Adrenal gland (tissue), 12 donors: ENCODE measurements around the gene SLC12A9. TPM values are rescaled to one million over a fixed set of nuclear protein-coding genes. Genes with fewer than 3 reads are reported as not detected.
"Not testable (repeated sequence)": the region's sequence is repeated elsewhere in the genome, so short reads cannot be mapped to it uniquely, and the experiment has no call there.

ENCODE experiments used
- DNase-seq, 7 donors: peaks; one replicate each; pipeline ENCODE4 v3.0.0-alpha.2; 2019 to 2020
- H3K27ac ChIP-seq, 5 donors: fragments of 200-600 bp; sonication (generic) in 4 of 5; 1 replicate in 3 of 5; 2 replicates in 2 of 5; pipeline versions ENCODE4 v1.5.1 to v1.8.0; 2016 to 2020; ENCODE audit warnings: mild to moderate bottlenecking in 1 of 5
- H3K27me3 ChIP-seq: fragments of 200-600 bp; 2 replicates; pipeline ENCODE4 v1.8.0; 2021
- H3K36me3 ChIP-seq, 2 donors: fragments of 200-600 bp; replicated peaks in 1 of 2; 1 replicate in 1 of 2; 2 replicates in 1 of 2; pipeline versions ENCODE4 v1.5.1 to v1.8.0; 2018 to 2022
- H3K4me1 ChIP-seq, 2 donors: fragments of 200-600 bp; replicated peaks in 1 of 2; 1 replicate in 1 of 2; 2 replicates in 1 of 2; pipeline versions ENCODE4 v1.5.1 to v1.8.0; 2018 to 2021
- H3K4me3 ChIP-seq, 4 donors: fragments of 200-600 bp; sonication (generic) in 3 of 4; one replicate each; pipeline ENCODE4 v1.5.1; 2016 to 2018
- H3K9me3 ChIP-seq, 3 donors: fragments of 200-600 bp; sonication (generic) in 1 of 3; replicated peaks in 1 of 3; 1 replicate in 2 of 3; 2 replicates in 1 of 3; pipeline versions ENCODE4 v1.5.1 to v1.8.0; 2016 to 2021
- POLR2A ChIP-seq, 2 donors: fragments of 450-650 bp; IDR thresholded peaks; one replicate each; pipeline ENCODE4 v1.6.1; 2017; ENCODE audit warnings: antibody characterized with exemption in 2 of 2, mild to moderate bottlenecking in 2 of 2, moderate library complexity in 1 of 2
- WGBS, 4 donors: extraction: QIAGEN DNeasy Blood & Tissue Kit in 2 of 4; methylation state at CpG; one replicate each; pipeline versions ENCODE4 v1.1.5 to v1.1.7; 2013 to 2017; 5-methylcytosine and 5-hydroxymethylcytosine counted together
- intact Hi-C, 2 donors: fragments of 100-400 bp; cut with DNase I; formaldehyde crosslinking; loops; one replicate each; pipeline versions ENCODE4 v1.14.1 to v1.15.0; 2022 to 2023
- polyA plus RNA-seq, 3 donors: library from polyadenylated mRNA; stranded (reverse); fragments of 200-250 nt in 2 of 3; fragments of 350-450 nt in 1 of 3; fragmentation: Illumina TruSeq in 1 of 3; extraction: RNeasy Lipid Tissue Mini Kit (QIAGEN cat#74804) in 1 of 3; gene quantifications; one replicate each; pipeline ENCODE4 v1.2.3, GENCODE V29; 2013 to 2014
- total RNA-seq, 9 donors: library from RNA; depleted of rRNA in 4 of 9; stranded (reverse); fragments of >200 nt in 4 of 9; fragments of 120-200 nt in 1 of 9; fragmentation: NEBNext Ultra II Directional in 1 of 9; extraction: Animal tissue kit (Norgen Biotek cat#: 25700) in 1 of 9; gene quantifications; one replicate each; pipeline versions ENCODE4 v1.1.0 to v1.2.4, GENCODE V29; 2013 to 2023
- TF ChIP-seq, protein P1 (sequence below), 6 experiments: fragments of 450-650 bp in 4 of 6; fragments of 200-600 bp in 2 of 6; sonication (generic) in 1 of 6; IDR thresholded peaks; 1 replicate in 5 of 6; 2 replicates in 1 of 6; pipeline versions ENCODE4 v1.5.1 to v1.8.0; 2016 to 2021; ENCODE audit warnings: antibody characterized with exemption in 6 of 6, mild to moderate bottlenecking in 2 of 6, moderate library complexity in 1 of 6
- donor health status: healthy with polysubstance abuse.
- donor health status: Bipolar disorder and iron deficiency.
- donor health status: DM: yes; HTN: yes; CAD: no.
- donor health status: DM: no; HTN: no; CAD: no.
- donor health status: DM: no; HTN: no; CAD: no.
- donor health status: DM: yes; HTN: yes; CAD: no.

Gene SLC12A9
- total and polyA plus RNA-seq, 12 donors = 6.1 to 60.3 (median 20.2) TPM

- TF ChIP-seq, protein P1, sequence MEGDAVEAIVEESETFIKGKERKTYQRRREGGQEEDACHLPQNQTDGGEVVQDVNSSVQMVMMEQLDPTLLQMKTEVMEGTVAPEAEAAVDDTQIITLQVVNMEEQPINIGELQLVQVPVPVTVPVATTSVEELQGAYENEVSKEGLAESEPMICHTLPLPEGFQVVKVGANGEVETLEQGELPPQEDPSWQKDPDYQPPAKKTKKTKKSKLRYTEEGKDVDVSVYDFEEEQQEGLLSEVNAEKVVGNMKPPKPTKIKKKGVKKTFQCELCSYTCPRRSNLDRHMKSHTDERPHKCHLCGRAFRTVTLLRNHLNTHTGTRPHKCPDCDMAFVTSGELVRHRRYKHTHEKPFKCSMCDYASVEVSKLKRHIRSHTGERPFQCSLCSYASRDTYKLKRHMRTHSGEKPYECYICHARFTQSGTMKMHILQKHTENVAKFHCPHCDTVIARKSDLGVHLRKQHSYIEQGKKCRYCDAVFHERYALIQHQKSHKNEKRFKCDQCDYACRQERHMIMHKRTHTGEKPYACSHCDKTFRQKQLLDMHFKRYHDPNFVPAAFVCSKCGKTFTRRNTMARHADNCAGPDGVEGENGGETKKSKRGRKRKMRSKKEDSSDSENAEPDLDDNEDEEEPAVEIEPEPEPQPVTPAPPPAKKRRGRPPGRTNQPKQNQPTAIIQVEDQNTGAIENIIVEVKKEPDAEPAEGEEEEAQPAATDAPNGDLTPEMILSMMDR (IDR thresholded peaks at IDR 0.05) = no peak
- peak in 1 of 2 donors; percentile 51 for TF ChIP-seq POLR2A (IDR thresholded peaks at IDR 0.05)
- Histone ChIP-seq H3K27ac (peak overlapping the region; percentile 3 to 86 (median 84)), H3K4me3 (peak overlapping the region in 1 of 4 donors; percentile 40), H3K9me3 (no peaks in the 10 kb centered on the region), H3K36me3 (peaks cover 0 to 38% of the 10 kb centered on the region in 2 donors), H3K4me1 (peaks cover 34 to 46% of the 10 kb centered on the region in 2 donors), H3K27me3 (no peaks in the 10 kb centered on the region)
- 11 to 18% (median 16%) methylated on average over 10 to 19 of the region's 19 CpGs for WGBS, 4 donors
- intact Hi-C loops = no loop called here
- DNase-seq = peak; percentile 90 to 95 (median 94)
These were observed 48.9 kb upstream of the SLC12A9 start for GRCh38 chr7:100803398-100804161.

DNA sequence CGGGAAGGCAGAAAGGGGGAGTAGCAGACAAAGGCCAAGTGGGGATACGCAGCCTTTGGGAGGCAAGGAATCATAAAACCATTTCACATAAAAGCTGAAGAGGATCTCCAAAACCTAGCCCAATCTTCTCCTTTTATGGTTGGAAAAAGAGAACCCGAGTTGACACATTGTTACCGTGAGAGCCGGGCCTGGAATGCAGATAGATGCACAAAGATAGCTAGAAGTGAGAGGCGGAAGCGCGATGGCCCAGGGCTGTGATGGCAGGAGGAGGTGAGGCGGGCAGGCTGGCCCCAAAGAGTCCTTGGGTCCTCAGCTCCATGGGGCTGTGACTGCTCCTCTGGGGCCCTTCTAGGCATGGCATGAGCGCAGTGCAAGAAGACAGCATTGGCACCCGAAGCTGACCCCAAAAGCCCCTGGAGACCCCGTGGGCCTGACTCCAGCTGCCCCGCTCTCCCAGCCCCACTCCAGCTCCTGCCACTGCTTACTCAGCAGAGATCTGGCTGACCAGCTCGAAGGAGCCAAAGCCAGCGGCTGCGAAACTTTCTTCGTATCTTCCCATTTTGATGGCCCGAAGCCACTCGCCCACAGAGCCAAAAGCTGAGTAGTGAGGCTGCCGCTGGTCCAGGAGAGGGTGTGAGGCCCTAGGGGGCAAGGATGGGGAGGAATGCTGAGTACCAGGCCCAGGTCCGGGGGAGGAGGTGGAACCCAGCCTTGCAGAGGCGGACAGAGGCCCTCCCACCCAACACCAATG is 47.7 kb upstream of the SLC12A9 start:
- WGBS, 4 donors = 91 to 94% (median 92%) methylated on average over 12 to 22 of the region's 22 CpGs
- Histone ChIP-seq H3K4me1 (peaks cover 43 to 57% of the 10 kb centered on the region in 2 donors), H3K27ac (peak overlapping the region in 3 of 5 donors; percentile 6 to 60 (median 47)), H3K9me3 (no peaks in the 10 kb centered on the region), H3K27me3 (no peaks in the 10 kb centered on the region), H3K4me3 (no peak overlapping the region), H3K36me3 (peaks cover 0 to 45% of the 10 kb centered on the region in 2 donors)
- intact Hi-C loops = no loop called here
- TF ChIP-seq, protein P1 (IDR thresholded peaks at IDR 0.05) = no peak
- no peak for TF ChIP-seq POLR2A (IDR thresholded peaks at IDR 0.05)
- DNase-seq = no peak

DNA sequence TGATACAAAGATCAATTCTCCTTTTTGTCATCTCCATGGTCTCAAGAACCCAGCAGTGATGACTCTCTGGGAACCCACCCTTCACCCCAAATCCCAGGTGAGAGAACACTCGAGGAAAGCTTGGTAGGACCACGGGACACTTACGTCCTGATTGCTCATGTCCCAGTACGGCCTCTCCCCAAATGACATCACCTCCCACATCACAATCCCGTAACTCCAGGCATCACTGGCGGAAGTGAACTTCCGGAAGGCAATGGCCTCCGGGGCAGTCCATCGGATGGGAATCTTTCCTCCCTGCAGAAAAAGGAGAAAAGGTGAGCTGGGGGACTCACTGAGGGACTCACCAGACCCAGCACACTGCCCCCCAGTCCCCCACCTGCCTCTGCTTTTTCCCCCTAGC is 46.2 kb upstream of the SLC12A9 start:
- no peak for TF ChIP-seq POLR2A (IDR thresholded peaks at IDR 0.05)
- TF ChIP-seq, protein P1 (IDR thresholded peaks at IDR 0.05) = no peak
- no peak overlapping the region for H3K4me3 ChIP-seq
- H3K4me1 ChIP-seq = peaks cover 43 to 48% of the 10 kb centered on the region in 2 donors
- peaks cover 0 to 60% of the 10 kb centered on the region in 2 donors for H3K36me3 ChIP-seq
- no peak for DNase-seq
- intact Hi-C loops = no loop called here
- H3K9me3 ChIP-seq = no peaks in the 10 kb centered on the region
- peak overlapping the region in 1 of 5 donors; percentile 20 for H3K27ac ChIP-seq
- no peaks in the 10 kb centered on the region for H3K27me3 ChIP-seq
- WGBS, 4 donors = 71 to 85% (median 82%) methylated on average over 4 to 9 of the region's 9 CpGs

- 89 to 97% (median 96%) methylated on average over 6 of the region's 6 CpGs for WGBS, 4 donors
- intact Hi-C loops, H3K27me3 ChIP-seq, H3K9me3 ChIP-seq, DNase-seq, H3K4me3 ChIP-seq: not testable (repeated sequence)
- Histone ChIP-seq H3K4me1 (peaks cover 41 to 42% of the 10 kb centered on the region in 2 donors), H3K27ac (peak overlapping the region in 2 of 5 donors; percentile 20 to 70), H3K36me3 (peaks cover 0 to 64% of the 10 kb centered on the region in 2 donors)
These were observed 45.6 kb upstream of the SLC12A9 start for GRCh38 chr7:100806883-100807282.
